ENCODE data around the gene PLTP.

GRCh38 chr20:45951925-45952834, 40.2 kb upstream of the PLTP start:
- no peak for TF ChIP-seq CTCF (IDR thresholded peaks at IDR 0.05 in 4 of 5, conservative IDR thresholded peaks at IDR 0.05 in 1 of 5)
- no peak for TF ChIP-seq POLR2A (IDR thresholded peaks at IDR 0.05)

Data from gastrocnemius medialis (tissue), 4 donors.